ENCODE data around the gene PAX2.

Gene PAX2

GRCh38 chr10:100755821-100756220, 10.4 kb downstream of the PAX2 start:
- no peak for DNase-seq (ENCODE audit: low read depth)

GRCh38 chr10:100759331-100759730, 13.9 kb downstream of the PAX2 start:
- no peak for DNase-seq (ENCODE audit: low read depth)

- no peak for DNase-seq (ENCODE audit: low read depth)
Measured at GRCh38 chr10:100760726-100761125, 15.3 kb downstream of the PAX2 start.

- no peak for DNase-seq (ENCODE audit: low read depth)
Measured at GRCh38 chr10:100761191-100761590, 15.8 kb downstream of the PAX2 start.

- no peak for DNase-seq (ENCODE audit: low read depth)
Measured at GRCh38 chr10:100763043-100763747, 17.8 kb downstream of the PAX2 start.

GRCh38 chr10:100766693-100767421, 21.5 kb downstream of the PAX2 start:
- DNase-seq (ENCODE audit: low read depth), result no peak

GRCh38 chr10:100767422-100767775, 22.0 kb downstream of the PAX2 start:
- DNase-seq (ENCODE audit: low read depth), result no peak

- DNase-seq (ENCODE audit: low read depth), result no peak
Measured at GRCh38 chr10:100769481-100769880, 24.1 kb downstream of the PAX2 start.

GRCh38 chr10:100773646-100774045, 28.3 kb downstream of the PAX2 start:
- no peak for DNase-seq (ENCODE audit: low read depth)

GRCh38 chr10:100774223-100774622, 28.8 kb downstream of the PAX2 start:
- no peak for DNase-seq (ENCODE audit: low read depth)

- DNase-seq (ENCODE audit: low read depth), result no peak
Measured at GRCh38 chr10:100774876-100775275, 29.5 kb downstream of the PAX2 start.

GRCh38 chr10:100775386-100775785, 30.0 kb downstream of the PAX2 start:
- no peak for DNase-seq (ENCODE audit: low read depth)

- DNase-seq (ENCODE audit: low read depth), result no peak
Measured at GRCh38 chr10:100775871-100776270, 30.5 kb downstream of the PAX2 start.

- DNase-seq (ENCODE audit: low read depth), result no peak
Measured at GRCh38 chr10:100776671-100777070, 31.3 kb downstream of the PAX2 start.

GRCh38 chr10:100779329-100779728, 33.9 kb downstream of the PAX2 start:
- DNase-seq (ENCODE audit: low read depth), result no peak

- DNase-seq (ENCODE audit: low read depth), result no peak
Measured at GRCh38 chr10:100780324-100780723, 34.9 kb downstream of the PAX2 start.

GRCh38 chr10:100781145-100781665, 35.8 kb downstream of the PAX2 start:
- DNase-seq (ENCODE audit: low read depth), result no peak

GRCh38 chr10:100782461-100783244, 37.3 kb downstream of the PAX2 start:
- no peak for DNase-seq (ENCODE audit: low read depth)

GRCh38 chr10:100784126-100784525, 38.7 kb downstream of the PAX2 start:
- DNase-seq (ENCODE audit: low read depth), result no peak

- DNase-seq (ENCODE audit: low read depth), result no peak
Measured at GRCh38 chr10:100786591-100786990, 41.2 kb downstream of the PAX2 start.

- no peak for DNase-seq (ENCODE audit: low read depth)
Measured at GRCh38 chr10:100788002-100788903, 42.9 kb downstream of the PAX2 start.

- DNase-seq (ENCODE audit: low read depth), result no peak
Measured at GRCh38 chr10:100790761-100791208, 45.4 kb downstream of the PAX2 start.

All from HS-5 (cell line).